Ectodermal cell (in vitro differentiated cells): ENCODE measurements around the gene WDR5.

ENCODE experiments used
- H3K27ac ChIP-seq: 2 replicates; pipeline ENCODE4 v1.7.0; 2013; ENCODE audit warnings: mild to moderate bottlenecking, low read depth, low read length; ENCODE audit not compliant: insufficient read depth, poor library complexity, severe bottlenecking
- H3K27me3 ChIP-seq: 2 replicates; pipeline ENCODE4 v1.7.0; 2013; ENCODE audit warnings: mild to moderate bottlenecking, low read length; ENCODE audit not compliant: insufficient read depth, control insufficient read depth, poor library complexity, severe bottlenecking
- H3K36me3 ChIP-seq: one replicate; pipeline ENCODE4 v1.7.0; 2013; ENCODE audit warnings: low read length; ENCODE audit not compliant: control insufficient read depth, insufficient read depth
- H3K4me1 ChIP-seq: one replicate; pipeline ENCODE4 v1.7.0; 2013; ENCODE audit warnings: low read length; ENCODE audit not compliant: control insufficient read depth, insufficient read depth
- H3K4me3 ChIP-seq: 2 replicates; pipeline ENCODE4 v1.7.0; 2013; ENCODE audit warnings: low read depth, low read length, control low read depth; ENCODE audit not compliant: insufficient read depth
- H3K9me3 ChIP-seq: 2 replicates; pipeline ENCODE4 v1.7.0; 2013; ENCODE audit warnings: mild to moderate bottlenecking, low read length, moderate library complexity; ENCODE audit not compliant: control insufficient read depth
- WGBS, 2 experiments: methylation state at CpG; one replicate each; pipeline ENCODE4 v1.1.7; 2013; ENCODE audit warnings: missing lambda C conversion rate in 2 of 2; 5-methylcytosine and 5-hydroxymethylcytosine counted together

Gene WDR5

GRCh38 chr9:134165357-134166315, 29.8 kb downstream of the WDR5 start:
- H3K36me3 ChIP-seq, result no peaks in the 10 kb centered on the region
- no peak overlapping the region for H3K27ac ChIP-seq
- H3K9me3 ChIP-seq, result no peaks in the 10 kb centered on the region
- H3K27me3 ChIP-seq, result peaks cover 19% of the 10 kb centered on the region
- 69 to 71% methylated on average over 29 of the region's 29 CpGs for WGBS, 2 experiments
- no peak overlapping the region for H3K4me3 ChIP-seq
- H3K4me1 ChIP-seq, result peaks cover 4% of the 10 kb centered on the region

- no peaks in the 10 kb centered on the region for H3K36me3 ChIP-seq
- 96 to 98% methylated on average over 13 of the region's 13 CpGs for WGBS, 2 experiments
- H3K27me3 ChIP-seq, result peaks cover 19% of the 10 kb centered on the region
- peaks cover 4% of the 10 kb centered on the region for H3K4me1 ChIP-seq
- H3K27ac ChIP-seq, result no peak overlapping the region
- H3K9me3 ChIP-seq, result no peaks in the 10 kb centered on the region
- H3K4me3 ChIP-seq, result no peak overlapping the region
Measured at GRCh38 chr9:134166374-134166773, 30.5 kb downstream of the WDR5 start.

GRCh38 chr9:134167530-134167931, 31.6 kb downstream of the WDR5 start:
- no peak overlapping the region for H3K27ac ChIP-seq
- peaks cover 15% of the 10 kb centered on the region for H3K27me3 ChIP-seq
- WGBS, 2 experiments, result 93 to 96% methylated on average over 4 of the region's 4 CpGs
- H3K9me3 ChIP-seq, result no peaks in the 10 kb centered on the region
- H3K4me1 ChIP-seq, result peaks cover 4% of the 10 kb centered on the region
- H3K4me3 ChIP-seq, result no peak overlapping the region
- no peaks in the 10 kb centered on the region for H3K36me3 ChIP-seq

- Histone ChIP-seq H3K4me3 (no peak overlapping the region), H3K4me1 (peaks cover 4% of the 10 kb centered on the region), H3K27me3 (peaks cover 1% of the 10 kb centered on the region), H3K36me3 (no peaks in the 10 kb centered on the region), H3K9me3 (no peaks in the 10 kb centered on the region), H3K27ac (no peak overlapping the region)
- WGBS, 2 experiments, result 90 to 93% methylated on average over 9 to 11 of the region's 11 CpGs
Measured at GRCh38 chr9:134168757-134169550, 33.1 kb downstream of the WDR5 start.

- Histone ChIP-seq H3K4me1 (peaks cover 4% of the 10 kb centered on the region), H3K9me3 (no peaks in the 10 kb centered on the region), H3K27ac (no peak overlapping the region), H3K4me3 (no peak overlapping the region), H3K36me3 (no peaks in the 10 kb centered on the region), H3K27me3 (no peaks in the 10 kb centered on the region)
- WGBS, 2 experiments, result 86 to 87% methylated on average over 24 of the region's 24 CpGs
Measured at GRCh38 chr9:134169724-134170401, 34.0 kb downstream of the WDR5 start.

GRCh38 chr9:134170532-134171315, 34.8 kb downstream of the WDR5 start:
- H3K9me3 ChIP-seq, result no peaks in the 10 kb centered on the region
- no peak overlapping the region for H3K27ac ChIP-seq
- H3K4me1 ChIP-seq, result peaks cover under 1% of the 10 kb centered on the region
- no peak overlapping the region for H3K4me3 ChIP-seq
- WGBS, 2 experiments, result 40 to 41% methylated on average over 17 of the region's 17 CpGs
- no peaks in the 10 kb centered on the region for H3K27me3 ChIP-seq
- no peaks in the 10 kb centered on the region for H3K36me3 ChIP-seq

GRCh38 chr9:134171316-134172197, 35.7 kb downstream of the WDR5 start:
- Histone ChIP-seq H3K4me1 (peaks cover 9% of the 10 kb centered on the region), H3K27me3 (no peaks in the 10 kb centered on the region), H3K4me3 (no peak overlapping the region), H3K27ac (no peak overlapping the region), H3K36me3 (no peaks in the 10 kb centered on the region), H3K9me3 (no peaks in the 10 kb centered on the region)
- WGBS, 2 experiments, result 90% methylated on average over 23 of the region's 23 CpGs

GRCh38 chr9:134172198-134173126, 36.6 kb downstream of the WDR5 start:
- no peaks in the 10 kb centered on the region for H3K27me3 ChIP-seq
- H3K4me3 ChIP-seq, result no peak overlapping the region
- WGBS, 2 experiments, result 93 to 94% methylated on average over 31 of the region's 31 CpGs
- no peaks in the 10 kb centered on the region for H3K9me3 ChIP-seq
- peaks cover 9% of the 10 kb centered on the region for H3K4me1 ChIP-seq
- H3K36me3 ChIP-seq, result no peaks in the 10 kb centered on the region
- H3K27ac ChIP-seq, result no peak overlapping the region
